Keratinocyte (primary cell): ENCODE data around the gene NCKAP5. TPM values are rescaled to one million over a fixed set of nuclear protein-coding genes. Genes with fewer than 3 reads are reported as not detected.

Source experiments
- DNase-seq: peaks from one replicate; pipeline ENCODE4 v3.0.0-alpha.2; 2011; ENCODE audit warnings: low read depth, missing footprints, low spot score
- FAIRE-seq: peaks from 2 replicates; lab custom pipeline; 2011; peaks lifted over from hg19 to GRCh38; lab: Jason Lieb, UNC
- H2AFZ ChIP-seq: 2 replicates; pipeline ENCODE4 v1.6.0; 2012; ENCODE audit warnings: low read length, control low read depth, inconsistent platforms; ENCODE audit not compliant: control insufficient read depth
- H3K27ac ChIP-seq: 2 replicates; pipeline ENCODE4 v1.5.1; 2011; ENCODE audit warnings: low read length; ENCODE audit not compliant: control insufficient read depth, insufficient read depth
- H3K27me3 ChIP-seq: 3 replicates; pipeline ENCODE4 v1.6.0; 2011; ENCODE audit warnings: low read length; ENCODE audit not compliant: control insufficient read depth, insufficient read depth; ENCODE audit errors: extremely low read depth
- H3K36me3 ChIP-seq, 2 experiments: 2 replicates in 1 of 2; 3 replicates in 1 of 2; pipeline ENCODE4 v1.5.1; 2011; ENCODE audit warnings: low read length in 2 of 2, mild to moderate bottlenecking in 1 of 2; ENCODE audit not compliant: control insufficient read depth in 2 of 2, insufficient read depth in 2 of 2; ENCODE audit errors: extremely low read depth in 1 of 2
- H3K4me1 ChIP-seq: 3 replicates; pipeline ENCODE4 v1.5.1; 2011; ENCODE audit warnings: low read length; ENCODE audit not compliant: control insufficient read depth, insufficient read depth; ENCODE audit errors: extremely low read depth
- H3K4me2 ChIP-seq: 3 replicates; pipeline ENCODE4 v1.6.0; 2011; ENCODE audit warnings: low read depth, low read length; ENCODE audit not compliant: control insufficient read depth, insufficient read depth; ENCODE audit errors: extremely low read depth
- H3K4me3 ChIP-seq, 3 experiments: fragments of 200-600 bp in 1 of 3; sonication (generic) in 1 of 3; 2 replicates in 2 of 3; 3 replicates in 1 of 3; pipeline ENCODE4 v1.5.1; 2011 to 2016; ENCODE audit warnings: low read length in 3 of 3, mild to moderate bottlenecking in 3 of 3, control low read depth in 2 of 3, inconsistent platforms in 1 of 3, low read depth in 1 of 3, mixed read lengths in 1 of 3, mixed run types in 1 of 3, moderate library complexity in 1 of 3; ENCODE audit not compliant: control insufficient read depth in 2 of 3, insufficient read depth in 2 of 3; ENCODE audit errors: extremely low read depth in 1 of 3
- H3K79me2 ChIP-seq: 2 replicates; pipeline ENCODE4 v1.6.0; 2012; ENCODE audit warnings: low read length; ENCODE audit not compliant: control insufficient read depth, insufficient read depth
- H3K9ac ChIP-seq: 3 replicates; pipeline ENCODE4 v1.6.0; 2011; ENCODE audit warnings: low read length; ENCODE audit not compliant: control insufficient read depth, insufficient read depth; ENCODE audit errors: extremely low read depth
- H3K9me1 ChIP-seq: 3 replicates; pipeline ENCODE4 v1.6.0; 2011; ENCODE audit warnings: low read length; ENCODE audit not compliant: control insufficient read depth, insufficient read depth; ENCODE audit errors: extremely low read depth
- H3K9me3 ChIP-seq: 2 replicates; pipeline ENCODE4 v1.5.1; 2012; ENCODE audit warnings: low read depth, low read length; ENCODE audit not compliant: control insufficient read depth
- H4K20me1 ChIP-seq: 3 replicates; pipeline ENCODE4 v1.6.0; 2011; ENCODE audit warnings: low read length; ENCODE audit not compliant: control insufficient read depth, insufficient read depth; ENCODE audit errors: extremely low read depth
- EZH2 ChIP-seq: IDR thresholded peaks from one replicate; pipeline ENCODE4 v1.6.1; 2012; ENCODE audit warnings: inconsistent platforms, mild to moderate bottlenecking, low read length, moderate library complexity
- dilution Hi-C: fragments of 300-500 bp; cut with MboI; formaldehyde crosslinking; loops from one replicate; pipeline ENCODE4 v1.7.0; 2020; ENCODE audit warnings: low sequenced_read_pairs; ENCODE audit not compliant: extremely low pct_ligation_motif_present
- polyA plus RNA-seq, 5 experiments: library from polyadenylated mRNA; depleted of rRNA in 3 of 5; stranded (reverse) in 3 of 5; stranded (forward) in 1 of 5; unstranded in 1 of 5; fragments of >200 nt; gene quantifications; 1 replicate in 1 of 5; 2 replicates in 3 of 5; 3 replicates in 1 of 5; pipeline versions ENCODE4 v1.2.1 to v1.2.3, GENCODE V29; 2011 to 2012; ENCODE audit warnings: missing spikeins in 2 of 5, low read depth in 1 of 5, low replicate concordance in 1 of 5
- TF ChIP-seq, protein P1 (sequence below), 3 experiments: IDR thresholded peaks in 1 of 3; conservative IDR thresholded peaks in 1 of 3; optimal IDR thresholded peaks in 1 of 3; 2 replicates in 2 of 3; 3 replicates in 1 of 3; pipeline versions ENCODE3 to v1.5.1; 2011; ENCODE audit warnings: low read length in 3 of 3, mild to moderate bottlenecking in 3 of 3, moderate library complexity in 2 of 3, control low read depth in 1 of 3, inconsistent platforms in 1 of 3; ENCODE audit not compliant: insufficient read depth in 2 of 3; ENCODE audit errors: extremely low read depth in 1 of 3

The NCKAP5 gene
- polyA plus RNA-seq, 1 donor (not counting 4 experiments of a cell fraction or from before 2014, with no cell fraction given), result 3.6 TPM

- dilution Hi-C loops, result no loop called here
- no peaks in the 10 kb centered on the region for H3K9me1 ChIP-seq
- peaks cover 12% of the 10 kb centered on the region for H3K4me1 ChIP-seq
- no peak overlapping the region for H3K4me3 ChIP-seq
- no peaks in the 10 kb centered on the region for H4K20me1 ChIP-seq
- peak overlapping the region; percentile 51 for H2AFZ ChIP-seq
- FAIRE-seq (peak; percentile 99), DNase-seq (peak; percentile 19)
- no peaks in the 10 kb centered on the region for H3K79me2 ChIP-seq
- peak overlapping the region; percentile 45 for H3K27ac ChIP-seq
- no peak overlapping the region for H3K9ac ChIP-seq
- peak overlapping the region; percentile 61 for H3K4me2 ChIP-seq
- H3K27me3 ChIP-seq, result no peaks in the 10 kb centered on the region
- no peaks in the 10 kb centered on the region for H3K9me3 ChIP-seq
- TF ChIP-seq, protein P1, sequence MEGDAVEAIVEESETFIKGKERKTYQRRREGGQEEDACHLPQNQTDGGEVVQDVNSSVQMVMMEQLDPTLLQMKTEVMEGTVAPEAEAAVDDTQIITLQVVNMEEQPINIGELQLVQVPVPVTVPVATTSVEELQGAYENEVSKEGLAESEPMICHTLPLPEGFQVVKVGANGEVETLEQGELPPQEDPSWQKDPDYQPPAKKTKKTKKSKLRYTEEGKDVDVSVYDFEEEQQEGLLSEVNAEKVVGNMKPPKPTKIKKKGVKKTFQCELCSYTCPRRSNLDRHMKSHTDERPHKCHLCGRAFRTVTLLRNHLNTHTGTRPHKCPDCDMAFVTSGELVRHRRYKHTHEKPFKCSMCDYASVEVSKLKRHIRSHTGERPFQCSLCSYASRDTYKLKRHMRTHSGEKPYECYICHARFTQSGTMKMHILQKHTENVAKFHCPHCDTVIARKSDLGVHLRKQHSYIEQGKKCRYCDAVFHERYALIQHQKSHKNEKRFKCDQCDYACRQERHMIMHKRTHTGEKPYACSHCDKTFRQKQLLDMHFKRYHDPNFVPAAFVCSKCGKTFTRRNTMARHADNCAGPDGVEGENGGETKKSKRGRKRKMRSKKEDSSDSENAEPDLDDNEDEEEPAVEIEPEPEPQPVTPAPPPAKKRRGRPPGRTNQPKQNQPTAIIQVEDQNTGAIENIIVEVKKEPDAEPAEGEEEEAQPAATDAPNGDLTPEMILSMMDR (optimal IDR thresholded peaks at IDR 0.05 in 1 of 3, IDR thresholded peaks at IDR 0.05 in 1 of 3, conservative IDR thresholded peaks at IDR 0.05 in 1 of 3; ENCODE audit: extremely low read depth in 1 of 3, insufficient read depth in 2 of 3, low read length in 3 of 3), result peak in 1 of 3 experiments; percentile 37
- TF ChIP-seq EZH2, result no peak
- H3K36me3 ChIP-seq, result no peaks in the 10 kb centered on the region
Observed at GRCh38 chr2:133532919-133533318, 35.3 kb downstream of the NCKAP5 start.

DNA sequence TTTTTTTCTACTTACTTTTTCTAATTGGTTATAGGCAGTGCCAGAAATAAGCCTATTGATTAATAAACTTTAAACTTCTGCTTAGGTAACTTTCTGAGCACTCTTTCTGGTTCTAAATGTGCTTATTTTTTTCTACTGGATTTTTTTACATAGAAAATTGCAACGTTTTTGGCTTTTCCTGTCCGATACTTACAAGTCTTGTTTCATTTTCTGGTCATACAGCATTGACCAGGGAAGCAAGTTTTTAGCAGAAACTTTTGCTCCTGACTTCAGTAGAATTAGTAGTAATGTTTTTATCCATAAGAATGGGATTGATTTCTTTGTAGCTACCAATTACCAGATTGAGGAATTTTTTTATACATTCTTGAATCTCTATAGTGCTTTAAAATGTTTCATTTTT, 36.9 kb downstream of the NCKAP5 start:
- FAIRE-seq (no peak), DNase-seq (no peak)
- TF ChIP-seq EZH2, result no peak
- TF ChIP-seq, protein P1 (optimal IDR thresholded peaks at IDR 0.05 in 1 of 3, IDR thresholded peaks at IDR 0.05 in 1 of 3, conservative IDR thresholded peaks at IDR 0.05 in 1 of 3; ENCODE audit: extremely low read depth in 1 of 3, insufficient read depth in 2 of 3, low read length in 3 of 3), result no peak
- H3K27ac ChIP-seq, result no peak overlapping the region
- H2AFZ ChIP-seq, result no peak overlapping the region
- H3K9me1 ChIP-seq, result no peaks in the 10 kb centered on the region
- H3K36me3 ChIP-seq, result no peaks in the 10 kb centered on the region
- H3K79me2 ChIP-seq, result no peaks in the 10 kb centered on the region
- H3K9ac ChIP-seq, result no peak overlapping the region
- dilution Hi-C loops, result no loop called here
- no peak overlapping the region for H3K4me3 ChIP-seq
- H3K9me3 ChIP-seq, result no peaks in the 10 kb centered on the region
- peaks cover 12% of the 10 kb centered on the region for H3K4me1 ChIP-seq
- H3K4me2 ChIP-seq, result no peak overlapping the region
- H4K20me1 ChIP-seq, result no peaks in the 10 kb centered on the region
- H3K27me3 ChIP-seq, result no peaks in the 10 kb centered on the region
